HCT116 (cell line): ENCODE results near the gene PAQR3. TPM values are rescaled to one million over a fixed set of nuclear protein-coding genes. Genes with fewer than 3 reads are reported as not detected.
"Not testable (repeated sequence)": the region's sequence is repeated elsewhere in the genome, so short reads cannot be mapped to it uniquely, and the experiment has no call there.

Experiments used
- ATAC-seq: fragments of 200-7000 bp; cut with Tn5 transposase; 2 replicates; pipeline ENCODE4 v1.9.1; 2020; ENCODE audit warnings: mild to moderate bottlenecking, moderate library complexity
- BruUV-seq: library from RNA; stranded (reverse); fragments of 400-500 nt; replicated peaks from 2 replicates; lab custom pipeline; 2021; lab: Mats Ljungman, UMichigan
- CTCF ChIA-PET: fragments of 300-600 bp; sonication (Branson Sonifier 250); formaldehyde crosslinking; loops from one replicate; lab custom pipeline; 2021; ENCODE audit warnings: antibody characterized with exemption; lab: Charles Lee
- POLR2A ChIA-PET: fragments of 300-600, 350-600 bp; sonication (Branson Sonifier 250); formaldehyde crosslinking; loops from one replicate; lab custom pipeline; 2021; ENCODE audit warnings: antibody characterized with exemption; lab: Charles Lee
- RAD21 ChIA-PET, 2 experiments: fragments of 300-600 bp; sonication (Branson Sonifier 250); formaldehyde crosslinking; loops; one replicate each; lab custom pipeline; 2023; ENCODE audit warnings: low total read pairs in 2 of 2; ENCODE audit not compliant: uncharacterized antibody in 2 of 2, unreplicated experiment in 2 of 2, low non-redundant PET in 1 of 2; lab: Charles Lee
- DNase-seq: peaks from one replicate; pipeline ENCODE4 v3.0.0-alpha.2; 2010; ENCODE audit warnings: low read depth, low spot score
- H2AFZ ChIP-seq: fragments of 200-600 bp; shearing (Covaris generic), sonication (generic); 2 replicates; pipeline ENCODE4 v1.6.1; 2017; ENCODE audit warnings: low read depth, mixed run types, mixed read lengths, antibody characterized with exemption, low read length; ENCODE audit not compliant: poor library complexity, severe bottlenecking
- H3K27ac ChIP-seq: 2 replicates; pipeline ENCODE4 v1.5.1; 2012; ENCODE audit warnings: low read depth, low read length
- H3K27me3 ChIP-seq: fragments of 200-600 bp; sonication (generic); 2 replicates; pipeline ENCODE4 v1.6.1; 2016; ENCODE audit warnings: mixed run types, low read length, mixed read lengths; ENCODE audit not compliant: insufficient read depth
- H3K36me3 ChIP-seq, 2 experiments: fragments of 200-500 bp in 1 of 2; fragments of 200-600 bp in 1 of 2; sonication (Bioruptor generic) in 1 of 2; sonication (generic) in 1 of 2; 2 replicates each; pipeline versions ENCODE4 v1.5.1 to v1.6.1; 2014 to 2016; ENCODE audit warnings: low read length in 2 of 2, inconsistent platforms in 1 of 2, mixed read lengths in 1 of 2, mixed run types in 1 of 2; ENCODE audit not compliant: insufficient read depth in 2 of 2, control insufficient read depth in 1 of 2
- H3K4me1 ChIP-seq, 2 experiments: fragments of 200-600 bp in 1 of 2; sonication (generic) in 1 of 2; 2 replicates each; pipeline versions ENCODE4 v1.5.1 to v1.6.1; 2012 to 2017; ENCODE audit warnings: low read length in 2 of 2, inconsistent platforms in 1 of 2, mild to moderate bottlenecking in 1 of 2, mixed read lengths in 1 of 2, mixed run types in 1 of 2, moderate library complexity in 1 of 2; ENCODE audit not compliant: insufficient read depth in 2 of 2, control insufficient read depth in 1 of 2
- H3K4me2 ChIP-seq: fragments of 200-600 bp; sonication (generic); 2 replicates; pipeline ENCODE4 v1.6.1; 2017; ENCODE audit warnings: mixed run types, low read length, mixed read lengths
- H3K4me3 ChIP-seq, 2 experiments: fragments of 200-600 bp in 1 of 2; sonication (generic) in 1 of 2; replicated peaks in 1 of 2; 2 replicates each; pipeline ENCODE4 v1.5.1; 2011 to 2016; ENCODE audit warnings: low read length in 2 of 2, control low read depth in 1 of 2, low read depth in 1 of 2, mild to moderate bottlenecking in 1 of 2, mixed read lengths in 1 of 2, mixed run types in 1 of 2
- H3K79me2 ChIP-seq: fragments of 200-600 bp; sonication (generic); 2 replicates; pipeline ENCODE4 v1.6.1; 2017; ENCODE audit warnings: mild to moderate bottlenecking, mixed run types, low read length, moderate library complexity, mixed read lengths; ENCODE audit not compliant: insufficient read depth
- H3K9ac ChIP-seq: fragments of 200-600 bp; sonication (generic); 2 replicates; pipeline ENCODE4 v1.6.1; 2016; ENCODE audit warnings: low read length, mixed read lengths
- H3K9me2 ChIP-seq: fragments of 200-600 bp; sonication (generic), shearing (Covaris generic); 2 replicates; pipeline ENCODE4 v1.6.1; 2017; ENCODE audit warnings: mixed run types, mild to moderate bottlenecking, moderate library complexity; ENCODE audit not compliant: insufficient read depth
- H3K9me3 ChIP-seq, 2 experiments: fragments of 200-500 bp in 1 of 2; fragments of 200-600 bp in 1 of 2; sonication (Bioruptor generic) in 1 of 2; sonication (generic) in 1 of 2; 2 replicates each; pipeline ENCODE4 v1.6.1; 2014 to 2017; ENCODE audit warnings: low read length in 2 of 2, mixed read lengths in 2 of 2, inconsistent platforms in 1 of 2, low read depth in 1 of 2, mild to moderate bottlenecking in 1 of 2, mixed run types in 1 of 2, moderate library complexity in 1 of 2; ENCODE audit not compliant: control insufficient read depth in 1 of 2, insufficient read depth in 1 of 2
- H4K20me1 ChIP-seq: fragments of 200-600 bp; sonication (generic), shearing (Covaris generic); 2 replicates; pipeline ENCODE4 v1.6.1; 2017; ENCODE audit warnings: mixed run types, mild to moderate bottlenecking, moderate library complexity; ENCODE audit not compliant: insufficient read depth
- ATF3 ChIP-seq: IDR thresholded peaks from 2 replicates; pipeline ENCODE4 v1.6.1; 2012
- CBX3 ChIP-seq: IDR thresholded peaks from 2 replicates; pipeline ENCODE4 v1.6.1; 2012; ENCODE audit warnings: low read depth
- CEBPB ChIP-seq: IDR thresholded peaks from 2 replicates; pipeline ENCODE4 v1.6.1; 2012; ENCODE audit warnings: low read depth
- EGR1 ChIP-seq: IDR thresholded peaks from 2 replicates; pipeline ENCODE4 v1.6.1; 2012; ENCODE audit warnings: low read depth
- ELF1 ChIP-seq: IDR thresholded peaks from 2 replicates; pipeline ENCODE4 v1.6.1; 2012; ENCODE audit warnings: low read depth, borderline replicate concordance
- EZH2 ChIP-seq: fragments of 200-600 bp; sonication (generic); IDR thresholded peaks from 2 replicates; pipeline ENCODE4 v1.6.1; 2017; ENCODE audit warnings: antibody characterized with exemption, mixed run types
- EZH2phosphoT487 ChIP-seq: fragments of 200-600 bp; IDR thresholded peaks from 2 replicates; pipeline ENCODE4 v1.6.1; 2018; ENCODE audit warnings: antibody characterized with exemption, borderline replicate concordance
- JUND ChIP-seq: IDR thresholded peaks from 2 replicates; pipeline ENCODE4 v1.6.1; 2012
- MAX ChIP-seq: IDR thresholded peaks from 2 replicates; pipeline ENCODE4 v1.6.1; 2012
- POLR2A ChIP-seq: IDR thresholded peaks from 2 replicates; pipeline ENCODE4 v1.7.0; 2011; ENCODE audit warnings: borderline replicate concordance; ENCODE audit not compliant: insufficient read depth, insufficient read length; ENCODE audit errors: extremely low read depth
- POLR2AphosphoS5 ChIP-seq: IDR thresholded peaks from 2 replicates; pipeline ENCODE4 v1.6.1; 2011; ENCODE audit warnings: mild to moderate bottlenecking, low read depth, low read length, moderate library complexity
- RAD21 ChIP-seq: IDR thresholded peaks from 2 replicates; pipeline ENCODE4 v1.6.1; 2012; ENCODE audit warnings: low read depth, mild to moderate bottlenecking
- SIN3A ChIP-seq: IDR thresholded peaks from 2 replicates; pipeline ENCODE4 v1.6.1; 2012; ENCODE audit warnings: low read depth
- TCF7L2 ChIP-seq: IDR thresholded peaks from 2 replicates; pipeline ENCODE4 v1.7.0; 2011; ENCODE audit warnings: borderline replicate concordance, inconsistent platforms; ENCODE audit not compliant: insufficient read depth, insufficient read length; ENCODE audit errors: extremely low read depth
- YY1 ChIP-seq: IDR thresholded peaks from 2 replicates; pipeline ENCODE4 v1.6.1; 2011; ENCODE audit warnings: low read length, low read depth, moderate library complexity, mild to moderate bottlenecking; ENCODE audit not compliant: insufficient replicate concordance; ENCODE audit errors: extremely low read depth
- ZFX ChIP-seq: fragments of 450-650 bp; IDR thresholded peaks from 2 replicates; pipeline ENCODE4 v1.6.1; 2017
- ZNF274 ChIP-seq: fragments of 200-500 bp; sonication (Bioruptor generic); IDR thresholded peaks from 2 replicates; pipeline ENCODE4 v1.6.1; 2014; ENCODE audit warnings: mild to moderate bottlenecking, low read depth, low read length, inconsistent platforms
- intact Hi-C: fragments of 100-400 bp; cut with micrococcal nuclease; formaldehyde crosslinking; loops from 2 replicates; pipeline ENCODE4 v1.10.0; 2022
- total RNA-seq: library from RNA; stranded (reverse); gene quantifications from one replicate; pipeline ENCODE4 v1.2.1, GENCODE V29; 2021; ENCODE audit not compliant: unreplicated experiment
- TF ChIP-seq, protein P1 (sequence below), 3 experiments: fragments of 200-600 bp in 1 of 3; sonication (generic) in 1 of 3; IDR thresholded peaks in 2 of 3; conservative IDR thresholded peaks in 1 of 3; 2 replicates each; pipeline ENCODE4 v1.5.1; 2012 to 2017; ENCODE audit warnings: low read depth in 2 of 3, low read length in 2 of 3, antibody characterized with exemption in 1 of 3, borderline replicate concordance in 1 of 3, control low read depth in 1 of 3, mild to moderate bottlenecking in 1 of 3, mixed read lengths in 1 of 3, mixed run types in 1 of 3, moderate library complexity in 1 of 3; ENCODE audit not compliant: insufficient read depth in 1 of 3

Gene PAQR3
- total RNA-seq, 1 experiment from 2014 or later, result 32.3 TPM

DNA sequence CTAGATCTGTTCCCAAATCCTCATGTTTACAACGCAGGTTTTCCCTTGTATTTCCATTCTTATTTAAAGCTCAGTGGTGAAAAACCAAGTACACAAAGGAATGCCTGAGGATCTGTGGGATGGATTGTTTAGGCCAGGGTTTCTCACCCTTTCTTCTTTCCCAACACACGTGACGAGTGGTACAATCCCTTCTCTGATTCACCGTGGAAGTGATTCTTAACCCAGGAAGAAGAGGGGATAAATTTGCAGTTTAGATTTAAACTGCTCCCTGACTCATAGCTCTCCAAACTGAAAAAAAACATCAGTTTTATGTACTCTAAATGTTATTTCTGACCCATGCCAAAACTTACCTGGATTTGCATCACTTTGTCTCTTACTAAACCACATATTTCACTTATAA, 17.0 kb downstream of the PAQR3 start (continued):
- TF ChIP-seq YY1, result no peak
- TF ChIP-seq ZNF274, result no peak
- TF ChIP-seq EZH2, result no peak
- no peak for TF ChIP-seq JUND
- TF ChIP-seq EGR1, result no peak
- no peak for TF ChIP-seq TCF7L2
- TF ChIP-seq EZH2phosphoT487, result no peak

DNA sequence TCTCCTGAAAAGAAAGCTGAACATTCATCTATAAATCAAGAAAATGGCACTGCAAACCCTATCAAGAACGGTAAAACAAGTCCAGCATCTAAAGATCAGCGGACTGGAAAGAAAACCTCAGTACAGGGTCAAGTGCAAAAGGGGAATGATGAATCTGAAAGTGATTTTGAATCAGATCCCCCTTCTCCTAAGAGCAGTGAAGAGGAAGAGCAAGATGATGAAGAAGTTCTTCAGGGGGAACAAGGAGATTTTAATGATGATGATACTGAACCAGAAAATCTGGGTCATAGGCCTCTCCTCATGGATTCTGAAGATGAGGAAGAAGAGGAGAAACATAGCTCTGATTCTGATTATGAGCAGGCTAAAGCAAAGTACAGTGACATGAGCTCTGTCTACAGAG, 28.6 kb downstream of the PAQR3 start:
- intact Hi-C loops, result no loop called here
- Histone ChIP-seq H3K9me2 (no peaks in the 10 kb centered on the region), H2AFZ (no peak overlapping the region), H3K79me2 (no peaks in the 10 kb centered on the region), H3K4me2 (no peak overlapping the region), H3K27me3 (no peaks in the 10 kb centered on the region), H3K27ac (no peak overlapping the region), H3K4me3 (no peak overlapping the region), H3K9me3 (no peaks in the 10 kb centered on the region), H4K20me1 (no peaks in the 10 kb centered on the region), H3K9ac (no peak overlapping the region), H3K4me1 (no peaks in the 10 kb centered on the region), H3K36me3 (peaks cover 3 to 5% of the 10 kb centered on the region in 2 experiments; a peak in 2 of 4 replicates)
- ATAC-seq, result no peak
- ChIA-PET CTCF (no interaction called here), RAD21 (no interaction called here), POLR2A (no interaction called here)
- BruUV-seq, result no TSS peak
- no peak for DNase-seq
- TF ChIP-seq ZFX (no peak), RAD21 (no peak), MAX (no peak), ZNF274 (no peak), POLR2A (no peak), CEBPB (no peak), ATF3 (no peak), SIN3A (no peak), EZH2 (no peak), POLR2AphosphoS5 (no peak), CBX3 (no peak), EZH2phosphoT487 (no peak), JUND (no peak), ELF1 (no peak)
- TF ChIP-seq, protein P1, sequence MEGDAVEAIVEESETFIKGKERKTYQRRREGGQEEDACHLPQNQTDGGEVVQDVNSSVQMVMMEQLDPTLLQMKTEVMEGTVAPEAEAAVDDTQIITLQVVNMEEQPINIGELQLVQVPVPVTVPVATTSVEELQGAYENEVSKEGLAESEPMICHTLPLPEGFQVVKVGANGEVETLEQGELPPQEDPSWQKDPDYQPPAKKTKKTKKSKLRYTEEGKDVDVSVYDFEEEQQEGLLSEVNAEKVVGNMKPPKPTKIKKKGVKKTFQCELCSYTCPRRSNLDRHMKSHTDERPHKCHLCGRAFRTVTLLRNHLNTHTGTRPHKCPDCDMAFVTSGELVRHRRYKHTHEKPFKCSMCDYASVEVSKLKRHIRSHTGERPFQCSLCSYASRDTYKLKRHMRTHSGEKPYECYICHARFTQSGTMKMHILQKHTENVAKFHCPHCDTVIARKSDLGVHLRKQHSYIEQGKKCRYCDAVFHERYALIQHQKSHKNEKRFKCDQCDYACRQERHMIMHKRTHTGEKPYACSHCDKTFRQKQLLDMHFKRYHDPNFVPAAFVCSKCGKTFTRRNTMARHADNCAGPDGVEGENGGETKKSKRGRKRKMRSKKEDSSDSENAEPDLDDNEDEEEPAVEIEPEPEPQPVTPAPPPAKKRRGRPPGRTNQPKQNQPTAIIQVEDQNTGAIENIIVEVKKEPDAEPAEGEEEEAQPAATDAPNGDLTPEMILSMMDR (IDR thresholded peaks at IDR 0.05 in 2 of 3, conservative IDR thresholded peaks at IDR 0.05 in 1 of 3; ENCODE audit: borderline replicate concordance in 1 of 3, insufficient read depth in 1 of 3, low read depth in 2 of 3, low read length in 2 of 3), result no peak

DNA sequence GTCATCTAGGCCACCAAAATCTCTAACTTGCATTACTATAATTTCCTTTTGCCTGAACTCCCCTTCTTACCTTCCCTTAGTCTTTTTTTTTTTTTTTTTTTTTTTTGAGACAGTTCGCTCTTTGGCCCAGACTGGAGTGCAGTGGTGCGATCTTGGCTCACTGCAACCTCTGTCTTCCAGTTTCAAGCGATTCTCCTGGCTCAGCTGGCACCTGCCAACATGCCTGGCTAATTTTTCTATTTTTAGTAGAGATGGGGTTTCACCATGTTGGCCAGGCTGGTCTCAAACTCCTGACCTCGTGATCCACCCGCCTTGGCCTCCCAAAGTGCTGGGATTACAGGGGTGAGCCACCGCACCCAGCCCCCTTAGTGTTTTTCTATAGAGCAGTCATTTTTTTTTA, 30.3 kb downstream of the PAQR3 start:
- H3K4me2 ChIP-seq, H3K79me2 ChIP-seq, RAD21 ChIA-PET, H3K4me3 ChIP-seq, H3K9ac ChIP-seq, DNase-seq, H3K27ac ChIP-seq, H3K27me3 ChIP-seq, POLR2A ChIA-PET, H3K36me3 ChIP-seq, ATAC-seq, H3K9me3 ChIP-seq, H4K20me1 ChIP-seq, CTCF ChIA-PET, intact Hi-C loops, H2AFZ ChIP-seq, H3K4me1 ChIP-seq, H3K9me2 ChIP-seq, BruUV-seq: not testable (repeated sequence)
